Gastroesophageal sphincter (tissue), 3 donors: ENCODE results near the gene INPP5D.

ENCODE experiments used
- POLR2AphosphoS5 ChIP-seq: sonication (generic); formaldehyde crosslinking; IDR thresholded peaks from one replicate; pipeline ENCODE4 v1.6.1; 2017; ENCODE audit warnings: antibody characterized with exemption
- TF ChIP-seq, protein P1 (sequence below), 4 experiments: fragments of 200-600 bp in 2 of 4; fragments of 450-650 bp in 2 of 4; sonication (generic) in 1 of 4; IDR thresholded peaks; one replicate each; pipeline ENCODE4 v1.5.1; 2017 to 2019; ENCODE audit warnings: antibody characterized with exemption in 4 of 4, mild to moderate bottlenecking in 2 of 4, moderate library complexity in 2 of 4

- TF ChIP-seq, protein P1, sequence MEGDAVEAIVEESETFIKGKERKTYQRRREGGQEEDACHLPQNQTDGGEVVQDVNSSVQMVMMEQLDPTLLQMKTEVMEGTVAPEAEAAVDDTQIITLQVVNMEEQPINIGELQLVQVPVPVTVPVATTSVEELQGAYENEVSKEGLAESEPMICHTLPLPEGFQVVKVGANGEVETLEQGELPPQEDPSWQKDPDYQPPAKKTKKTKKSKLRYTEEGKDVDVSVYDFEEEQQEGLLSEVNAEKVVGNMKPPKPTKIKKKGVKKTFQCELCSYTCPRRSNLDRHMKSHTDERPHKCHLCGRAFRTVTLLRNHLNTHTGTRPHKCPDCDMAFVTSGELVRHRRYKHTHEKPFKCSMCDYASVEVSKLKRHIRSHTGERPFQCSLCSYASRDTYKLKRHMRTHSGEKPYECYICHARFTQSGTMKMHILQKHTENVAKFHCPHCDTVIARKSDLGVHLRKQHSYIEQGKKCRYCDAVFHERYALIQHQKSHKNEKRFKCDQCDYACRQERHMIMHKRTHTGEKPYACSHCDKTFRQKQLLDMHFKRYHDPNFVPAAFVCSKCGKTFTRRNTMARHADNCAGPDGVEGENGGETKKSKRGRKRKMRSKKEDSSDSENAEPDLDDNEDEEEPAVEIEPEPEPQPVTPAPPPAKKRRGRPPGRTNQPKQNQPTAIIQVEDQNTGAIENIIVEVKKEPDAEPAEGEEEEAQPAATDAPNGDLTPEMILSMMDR (IDR thresholded peaks at IDR 0.05), result no peak
- no peak for TF ChIP-seq POLR2AphosphoS5
Measured at GRCh38 chr2:233117811-233118647, 57.9 kb downstream of the INPP5D start.
